Neural cell (in vitro differentiated cells): ENCODE measurements around the gene SLC25A30. TPM values are rescaled to one million over a fixed set of nuclear protein-coding genes. Genes with fewer than 3 reads are reported as not detected.

Experiments used
- H2AFZ ChIP-seq: fragments of 200-600, 300-800 bp; sonication (generic), shearing (Covaris generic); 2 replicates; pipeline ENCODE4 v1.6.0; 2014; ENCODE audit warnings: low read depth, mild to moderate bottlenecking, antibody characterized with exemption, low read length, moderate library complexity
- H3F3A ChIP-seq: fragments of 200-600 bp; shearing (Covaris generic); 2 replicates; pipeline ENCODE4 v1.6.1; 2016; ENCODE audit warnings: mild to moderate bottlenecking, moderate library complexity, mixed read lengths, antibody characterized with exemption, low read length; ENCODE audit not compliant: insufficient read depth, poor library complexity, severe bottlenecking
- H3K27ac ChIP-seq: fragments of 200-600, 300-800 bp; sonication (generic), shearing (Covaris generic); 2 replicates; pipeline ENCODE4 v1.5.1; 2014; ENCODE audit warnings: mild to moderate bottlenecking, low read length, moderate library complexity
- H3K27me3 ChIP-seq: fragments of 300-800, 200-600 bp; sonication (generic), shearing (Covaris generic); 2 replicates; pipeline ENCODE4 v1.6.0; 2014; ENCODE audit warnings: mild to moderate bottlenecking, low read depth, low read length, moderate library complexity; ENCODE audit not compliant: insufficient read depth
- H3K36me3 ChIP-seq: fragments of 300-800, 200-600 bp; sonication (generic), shearing (Covaris generic); 2 replicates; pipeline ENCODE4 v1.5.1; 2014; ENCODE audit warnings: mild to moderate bottlenecking, antibody characterized with exemption, low read length, moderate library complexity; ENCODE audit not compliant: insufficient read depth
- H3K4me2 ChIP-seq: fragments of 300-800, 200-600 bp; sonication (generic), shearing (Covaris generic); 2 replicates; pipeline ENCODE4 v1.6.0; 2014; ENCODE audit warnings: mild to moderate bottlenecking, low read length
- H3K4me3 ChIP-seq: fragments of 300-800, 200-600 bp; sonication (generic), shearing (Covaris generic); 2 replicates; pipeline ENCODE4 v1.5.1; 2014; ENCODE audit warnings: mild to moderate bottlenecking, low read length, moderate library complexity
- H3K79me2 ChIP-seq: fragments of 200-600 bp; shearing (Covaris generic); replicated peaks from 2 replicates; pipeline ENCODE4 v1.6.0; 2014; ENCODE audit warnings: mild to moderate bottlenecking, low read length, moderate library complexity; ENCODE audit not compliant: insufficient read depth
- H3K9ac ChIP-seq: fragments of 300-800, 200-600 bp; sonication (generic), shearing (Covaris generic); 2 replicates; pipeline ENCODE4 v1.6.1; 2016; ENCODE audit warnings: mild to moderate bottlenecking, low read length, mixed read lengths
- H3K9me2 ChIP-seq: fragments of 200-600 bp; shearing (Covaris generic); 2 replicates; pipeline ENCODE4 v1.6.1; 2016; ENCODE audit warnings: mild to moderate bottlenecking, low read length, mixed read lengths; ENCODE audit not compliant: insufficient read depth
- H3K9me3 ChIP-seq: fragments of 200-600, 300-800 bp; sonication (generic), shearing (Covaris generic); 2 replicates; pipeline ENCODE4 v1.6.1; 2016; ENCODE audit warnings: mild to moderate bottlenecking, mixed run types, low read length, moderate library complexity, mixed read lengths
- H4K20me1 ChIP-seq: fragments of 200-600 bp; shearing (Covaris generic); 2 replicates; pipeline ENCODE4 v1.6.1; 2016; ENCODE audit warnings: mild to moderate bottlenecking, mixed run types; ENCODE audit not compliant: insufficient read depth
- EP300 ChIP-seq: fragments of 450-650 bp; conservative IDR thresholded peaks from 2 replicates; pipeline ENCODE4 v1.6.1; 2014; ENCODE audit warnings: antibody characterized with exemption, mild to moderate bottlenecking, moderate library complexity; ENCODE audit not compliant: poor library complexity, severe bottlenecking
- EZH2 ChIP-seq: fragments of 200-600, 300-800 bp; shearing (Covaris generic), sonication (generic); IDR thresholded peaks from 2 replicates; pipeline ENCODE4 v1.6.1; 2014; ENCODE audit warnings: antibody characterized with exemption, low read length, borderline replicate concordance, mild to moderate bottlenecking; ENCODE audit not compliant: insufficient read depth, poor library complexity, severe bottlenecking
- MXI1 ChIP-seq: fragments of 450-650 bp; conservative IDR thresholded peaks from 2 replicates; pipeline ENCODE4 v1.6.1; 2014; ENCODE audit warnings: antibody characterized with exemption, mild to moderate bottlenecking; ENCODE audit not compliant: poor library complexity, severe bottlenecking
- POLR2AphosphoS5 ChIP-seq: IDR thresholded peaks from 2 replicates; pipeline ENCODE4 v1.6.1; 2012
- RAD21 ChIP-seq: fragments of 450-650 bp; conservative IDR thresholded peaks from 2 replicates; pipeline ENCODE4 v1.6.1; 2014; ENCODE audit warnings: antibody characterized with exemption, mild to moderate bottlenecking, moderate library complexity
- SMC3 ChIP-seq: fragments of 450-650 bp; conservative IDR thresholded peaks from 2 replicates; pipeline ENCODE4 v1.6.1; 2014; ENCODE audit warnings: antibody characterized with exemption, mild to moderate bottlenecking, moderate library complexity; ENCODE audit not compliant: poor library complexity
- TAF1 ChIP-seq: IDR thresholded peaks from 2 replicates; pipeline ENCODE4 v1.6.1; 2012; ENCODE audit warnings: low read depth
- polyA plus RNA-seq: library from polyadenylated mRNA; depleted of rRNA; stranded (reverse); fragments of >200 nt; gene quantifications from 2 replicates; pipeline ENCODE4 v1.2.3, GENCODE V29; 2014
- TF ChIP-seq, protein P1 (sequence below): IDR thresholded peaks from 2 replicates; pipeline ENCODE4 v1.6.1; 2012; ENCODE audit warnings: borderline replicate concordance
- TF ChIP-seq, protein P2 (sequence below): fragments of 450-650 bp; IDR thresholded peaks from 2 replicates; pipeline ENCODE4 v1.5.1; 2014; ENCODE audit warnings: antibody characterized with exemption, mild to moderate bottlenecking, moderate library complexity; ENCODE audit not compliant: poor library complexity, severe bottlenecking

SLC25A30 gene
- polyA plus RNA-seq, 1 donor from 2014 or later = 4.9 TPM

DNA sequence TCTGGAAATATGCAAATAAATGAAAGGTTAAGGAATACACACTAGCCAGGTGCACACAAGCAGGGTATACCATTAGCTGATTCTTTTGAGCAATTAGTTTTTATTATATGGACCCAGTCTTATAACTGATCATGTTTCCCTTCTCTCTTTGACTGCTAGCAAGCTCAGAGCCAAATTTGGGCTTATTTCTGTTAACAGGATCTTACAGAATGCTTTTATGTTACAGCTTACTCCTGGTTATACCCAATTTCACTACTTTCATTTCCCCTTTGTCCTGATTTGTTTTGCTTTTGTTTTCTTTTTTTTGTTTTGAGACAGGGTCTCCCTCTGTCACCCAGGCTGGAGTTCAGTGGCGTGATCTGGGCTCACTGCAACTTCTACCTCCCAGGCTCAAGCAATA is 64.3 kb downstream of the SLC25A30 start:
- TF ChIP-seq, protein P1, sequence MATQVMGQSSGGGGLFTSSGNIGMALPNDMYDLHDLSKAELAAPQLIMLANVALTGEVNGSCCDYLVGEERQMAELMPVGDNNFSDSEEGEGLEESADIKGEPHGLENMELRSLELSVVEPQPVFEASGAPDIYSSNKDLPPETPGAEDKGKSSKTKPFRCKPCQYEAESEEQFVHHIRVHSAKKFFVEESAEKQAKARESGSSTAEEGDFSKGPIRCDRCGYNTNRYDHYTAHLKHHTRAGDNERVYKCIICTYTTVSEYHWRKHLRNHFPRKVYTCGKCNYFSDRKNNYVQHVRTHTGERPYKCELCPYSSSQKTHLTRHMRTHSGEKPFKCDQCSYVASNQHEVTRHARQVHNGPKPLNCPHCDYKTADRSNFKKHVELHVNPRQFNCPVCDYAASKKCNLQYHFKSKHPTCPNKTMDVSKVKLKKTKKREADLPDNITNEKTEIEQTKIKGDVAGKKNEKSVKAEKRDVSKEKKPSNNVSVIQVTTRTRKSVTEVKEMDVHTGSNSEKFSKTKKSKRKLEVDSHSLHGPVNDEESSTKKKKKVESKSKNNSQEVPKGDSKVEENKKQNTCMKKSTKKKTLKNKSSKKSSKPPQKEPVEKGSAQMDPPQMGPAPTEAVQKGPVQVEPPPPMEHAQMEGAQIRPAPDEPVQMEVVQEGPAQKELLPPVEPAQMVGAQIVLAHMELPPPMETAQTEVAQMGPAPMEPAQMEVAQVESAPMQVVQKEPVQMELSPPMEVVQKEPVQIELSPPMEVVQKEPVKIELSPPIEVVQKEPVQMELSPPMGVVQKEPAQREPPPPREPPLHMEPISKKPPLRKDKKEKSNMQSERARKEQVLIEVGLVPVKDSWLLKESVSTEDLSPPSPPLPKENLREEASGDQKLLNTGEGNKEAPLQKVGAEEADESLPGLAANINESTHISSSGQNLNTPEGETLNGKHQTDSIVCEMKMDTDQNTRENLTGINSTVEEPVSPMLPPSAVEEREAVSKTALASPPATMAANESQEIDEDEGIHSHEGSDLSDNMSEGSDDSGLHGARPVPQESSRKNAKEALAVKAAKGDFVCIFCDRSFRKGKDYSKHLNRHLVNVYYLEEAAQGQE = no peak
- TF ChIP-seq EZH2 (no peak), TAF1 (no peak), RAD21 (no peak), POLR2AphosphoS5 (no peak), EP300 (no peak), MXI1 (no peak), SMC3 (no peak)
- TF ChIP-seq, protein P2, sequence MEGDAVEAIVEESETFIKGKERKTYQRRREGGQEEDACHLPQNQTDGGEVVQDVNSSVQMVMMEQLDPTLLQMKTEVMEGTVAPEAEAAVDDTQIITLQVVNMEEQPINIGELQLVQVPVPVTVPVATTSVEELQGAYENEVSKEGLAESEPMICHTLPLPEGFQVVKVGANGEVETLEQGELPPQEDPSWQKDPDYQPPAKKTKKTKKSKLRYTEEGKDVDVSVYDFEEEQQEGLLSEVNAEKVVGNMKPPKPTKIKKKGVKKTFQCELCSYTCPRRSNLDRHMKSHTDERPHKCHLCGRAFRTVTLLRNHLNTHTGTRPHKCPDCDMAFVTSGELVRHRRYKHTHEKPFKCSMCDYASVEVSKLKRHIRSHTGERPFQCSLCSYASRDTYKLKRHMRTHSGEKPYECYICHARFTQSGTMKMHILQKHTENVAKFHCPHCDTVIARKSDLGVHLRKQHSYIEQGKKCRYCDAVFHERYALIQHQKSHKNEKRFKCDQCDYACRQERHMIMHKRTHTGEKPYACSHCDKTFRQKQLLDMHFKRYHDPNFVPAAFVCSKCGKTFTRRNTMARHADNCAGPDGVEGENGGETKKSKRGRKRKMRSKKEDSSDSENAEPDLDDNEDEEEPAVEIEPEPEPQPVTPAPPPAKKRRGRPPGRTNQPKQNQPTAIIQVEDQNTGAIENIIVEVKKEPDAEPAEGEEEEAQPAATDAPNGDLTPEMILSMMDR = no peak
- H2AFZ ChIP-seq = no peak overlapping the region
- no peaks in the 10 kb centered on the region for H3F3A ChIP-seq
- no peaks in the 10 kb centered on the region for H3K9me2 ChIP-seq
- H3K4me2 ChIP-seq = no peak overlapping the region
- no peak overlapping the region for H3K4me3 ChIP-seq
- H3K9ac ChIP-seq = no peak overlapping the region
- H3K36me3 ChIP-seq = no peaks in the 10 kb centered on the region
- H3K79me2 ChIP-seq = no peaks in the 10 kb centered on the region
- no peak overlapping the region for H3K27ac ChIP-seq
- H4K20me1 ChIP-seq = no peaks in the 10 kb centered on the region
- H3K27me3 ChIP-seq = no peaks in the 10 kb centered on the region
- no peaks in the 10 kb centered on the region for H3K9me3 ChIP-seq

- Histone ChIP-seq H2AFZ (no peak overlapping the region), H3K36me3 (no peaks in the 10 kb centered on the region), H3K9me3 (no peaks in the 10 kb centered on the region), H3K4me2 (no peak overlapping the region), H3K27me3 (no peaks in the 10 kb centered on the region), H3K4me3 (no peak overlapping the region), H4K20me1 (no peaks in the 10 kb centered on the region), H3F3A (no peaks in the 10 kb centered on the region), H3K79me2 (no peaks in the 10 kb centered on the region), H3K9me2 (no peaks in the 10 kb centered on the region), H3K27ac (no peak overlapping the region), H3K9ac (no peak overlapping the region)
- no peak for TF ChIP-seq MXI1
- no peak for TF ChIP-seq EZH2
- TF ChIP-seq, protein P2 = no peak
- TF ChIP-seq, protein P1 = no peak
- no peak for TF ChIP-seq RAD21
- TF ChIP-seq POLR2AphosphoS5 = no peak
- no peak for TF ChIP-seq TAF1
- no peak for TF ChIP-seq EP300
- no peak for TF ChIP-seq SMC3
Measured at GRCh38 chr13:45352031-45352430, 66.1 kb downstream of the SLC25A30 start.
